T-helper 1 cell treated with Interleukin-12 subunit alpha and Interleukin-12 subunit beta and Interleukin-4 antibody, amounts not matched to agents 30 μg/mL and 1 μg/mL, for 36 hours (primary cell): ENCODE results near the gene CTIF.

ENCODE experiments used
- H3K27ac Mint-ChIP-seq: one replicate; pipeline ENCODE4 v1.8.0; 2021; ENCODE audit warnings: mild to moderate bottlenecking, mixed read lengths
- H3K27me3 Mint-ChIP-seq: one replicate; pipeline ENCODE4 v1.8.0; 2021; ENCODE audit warnings: low read depth, mixed read lengths
- H3K36me3 Mint-ChIP-seq: one replicate; pipeline ENCODE4 v1.8.0; 2021; ENCODE audit warnings: low read depth, mixed read lengths
- H3K4me1 Mint-ChIP-seq: one replicate; pipeline ENCODE4 v1.8.0; 2021; ENCODE audit warnings: low read depth, mixed read lengths
- H3K4me3 Mint-ChIP-seq: one replicate; pipeline ENCODE4 v1.8.0; 2021; ENCODE audit warnings: mild to moderate bottlenecking, moderate library complexity, mixed read lengths
- H3K9me3 Mint-ChIP-seq: one replicate; pipeline ENCODE4 v1.8.0; 2021; ENCODE audit warnings: mixed read lengths

Gene CTIF

GRCh38 chr18:48843162-48843561, 304.3 kb downstream of the CTIF start:
- peak overlapping the region; percentile 14 for H3K4me3 Mint-ChIP-seq
- H3K27ac Mint-ChIP-seq, result peak overlapping the region; percentile 50
- peaks cover 42% of the 10 kb centered on the region for H3K4me1 Mint-ChIP-seq
- H3K27me3 Mint-ChIP-seq, result peaks cover 4% of the 10 kb centered on the region
- H3K36me3 Mint-ChIP-seq, result peaks cover 6% of the 10 kb centered on the region
- peaks cover 6% of the 10 kb centered on the region for H3K9me3 Mint-ChIP-seq

- peaks cover 6% of the 10 kb centered on the region for H3K9me3 Mint-ChIP-seq
- peak overlapping the region; percentile 50 for H3K27ac Mint-ChIP-seq
- no peak overlapping the region for H3K4me3 Mint-ChIP-seq
- peaks cover 4% of the 10 kb centered on the region for H3K27me3 Mint-ChIP-seq
- H3K36me3 Mint-ChIP-seq, result peaks cover 6% of the 10 kb centered on the region
- peaks cover 41% of the 10 kb centered on the region for H3K4me1 Mint-ChIP-seq
Measured at GRCh38 chr18:48843596-48843995, 304.8 kb downstream of the CTIF start.

- Mint-ChIP-seq H3K4me1 (peaks cover 34% of the 10 kb centered on the region), H3K36me3 (peaks cover 6% of the 10 kb centered on the region), H3K27ac (no peak overlapping the region), H3K9me3 (peaks cover 6% of the 10 kb centered on the region), H3K4me3 (no peak overlapping the region), H3K27me3 (peaks cover 4% of the 10 kb centered on the region)
Measured at GRCh38 chr18:48844271-48844670, 305.4 kb downstream of the CTIF start.

GRCh38 chr18:48845174-48845573, 306.3 kb downstream of the CTIF start:
- H3K4me1 Mint-ChIP-seq, result peaks cover 29% of the 10 kb centered on the region
- peaks cover 4% of the 10 kb centered on the region for H3K27me3 Mint-ChIP-seq
- no peak overlapping the region for H3K4me3 Mint-ChIP-seq
- H3K36me3 Mint-ChIP-seq, result peaks cover 6% of the 10 kb centered on the region
- H3K27ac Mint-ChIP-seq, result no peak overlapping the region
- H3K9me3 Mint-ChIP-seq, result peaks cover 6% of the 10 kb centered on the region

- H3K27ac Mint-ChIP-seq, result no peak overlapping the region
Measured at GRCh38 chr18:48846423-48846932, 307.6 kb downstream of the CTIF start.

GRCh38 chr18:48847807-48848486, 309.1 kb downstream of the CTIF start:
- peaks cover 4% of the 10 kb centered on the region for H3K27me3 Mint-ChIP-seq
- H3K9me3 Mint-ChIP-seq, result peaks cover 6% of the 10 kb centered on the region
- H3K4me1 Mint-ChIP-seq, result peaks cover 31% of the 10 kb centered on the region
- peaks cover 6% of the 10 kb centered on the region for H3K36me3 Mint-ChIP-seq
- no peak overlapping the region for H3K4me3 Mint-ChIP-seq
- H3K27ac Mint-ChIP-seq, result peak overlapping the region; percentile 16

More at GRCh38 chr18:48846423-48846932, 307.6 kb downstream of the CTIF start:
- H3K4me3 Mint-ChIP-seq, result no peak overlapping the region
- peaks cover 6% of the 10 kb centered on the region for H3K36me3 Mint-ChIP-seq
- H3K9me3 Mint-ChIP-seq, result peaks cover 6% of the 10 kb centered on the region
- peaks cover 4% of the 10 kb centered on the region for H3K27me3 Mint-ChIP-seq
- H3K4me1 Mint-ChIP-seq, result peaks cover 31% of the 10 kb centered on the region

GRCh38 chr18:48848641-48849143, 309.9 kb downstream of the CTIF start:
- H3K9me3 Mint-ChIP-seq, result peaks cover 6% of the 10 kb centered on the region
- H3K27ac Mint-ChIP-seq, result no peak overlapping the region
- no peak overlapping the region for H3K4me3 Mint-ChIP-seq
- H3K36me3 Mint-ChIP-seq, result peaks cover 6% of the 10 kb centered on the region
- peaks cover 4% of the 10 kb centered on the region for H3K27me3 Mint-ChIP-seq
- peaks cover 26% of the 10 kb centered on the region for H3K4me1 Mint-ChIP-seq

- H3K9me3 Mint-ChIP-seq, result peaks cover 6% of the 10 kb centered on the region
- peak overlapping the region; percentile 17 for H3K27ac Mint-ChIP-seq
- H3K27me3 Mint-ChIP-seq, result no peaks in the 10 kb centered on the region
- H3K4me3 Mint-ChIP-seq, result no peak overlapping the region
- peaks cover 24% of the 10 kb centered on the region for H3K4me1 Mint-ChIP-seq
- no peaks in the 10 kb centered on the region for H3K36me3 Mint-ChIP-seq
Measured at GRCh38 chr18:48850822-48851598, 312.2 kb downstream of the CTIF start.

GRCh38 chr18:48851599-48851960, 312.7 kb downstream of the CTIF start:
- Mint-ChIP-seq H3K4me1 (peaks cover 25% of the 10 kb centered on the region), H3K4me3 (no peak overlapping the region), H3K27me3 (no peaks in the 10 kb centered on the region), H3K27ac (no peak overlapping the region), H3K9me3 (peaks cover 2% of the 10 kb centered on the region), H3K36me3 (no peaks in the 10 kb centered on the region)

- H3K36me3 Mint-ChIP-seq, result no peaks in the 10 kb centered on the region
- H3K4me1 Mint-ChIP-seq, result peaks cover 25% of the 10 kb centered on the region
- H3K9me3 Mint-ChIP-seq, result no peaks in the 10 kb centered on the region
- no peaks in the 10 kb centered on the region for H3K27me3 Mint-ChIP-seq
- no peak overlapping the region for H3K4me3 Mint-ChIP-seq
- H3K27ac Mint-ChIP-seq, result no peak overlapping the region
Measured at GRCh38 chr18:48852292-48852691, 313.5 kb downstream of the CTIF start.

- H3K27me3 Mint-ChIP-seq, result no peaks in the 10 kb centered on the region
- H3K4me1 Mint-ChIP-seq, result peaks cover 25% of the 10 kb centered on the region
- no peaks in the 10 kb centered on the region for H3K9me3 Mint-ChIP-seq
- no peak overlapping the region for H3K4me3 Mint-ChIP-seq
- H3K27ac Mint-ChIP-seq, result no peak overlapping the region
- H3K36me3 Mint-ChIP-seq, result no peaks in the 10 kb centered on the region
Measured at GRCh38 chr18:48852794-48853193, 314.0 kb downstream of the CTIF start.

GRCh38 chr18:48853588-48853987, 314.8 kb downstream of the CTIF start:
- no peaks in the 10 kb centered on the region for H3K9me3 Mint-ChIP-seq
- H3K4me1 Mint-ChIP-seq, result peaks cover 25% of the 10 kb centered on the region
- no peak overlapping the region for H3K4me3 Mint-ChIP-seq
- H3K36me3 Mint-ChIP-seq, result no peaks in the 10 kb centered on the region
- no peaks in the 10 kb centered on the region for H3K27me3 Mint-ChIP-seq
- H3K27ac Mint-ChIP-seq, result no peak overlapping the region

- Mint-ChIP-seq H3K9me3 (no peaks in the 10 kb centered on the region), H3K27ac (no peak overlapping the region), H3K27me3 (no peaks in the 10 kb centered on the region), H3K36me3 (no peaks in the 10 kb centered on the region), H3K4me1 (peaks cover 25% of the 10 kb centered on the region), H3K4me3 (no peak overlapping the region)
Measured at GRCh38 chr18:48854780-48855179, 315.9 kb downstream of the CTIF start.

- no peaks in the 10 kb centered on the region for H3K36me3 Mint-ChIP-seq
- H3K27me3 Mint-ChIP-seq, result no peaks in the 10 kb centered on the region
- no peaks in the 10 kb centered on the region for H3K9me3 Mint-ChIP-seq
- H3K4me1 Mint-ChIP-seq, result peaks cover 25% of the 10 kb centered on the region
- H3K27ac Mint-ChIP-seq, result no peak overlapping the region
- H3K4me3 Mint-ChIP-seq, result no peak overlapping the region
Measured at GRCh38 chr18:48855422-48856377, 316.9 kb downstream of the CTIF start.
